ENCODE results near the gene GPC1. TPM values are rescaled to one million over a fixed set of nuclear protein-coding genes. Genes with fewer than 3 reads are reported as not detected.

GPC1 gene
- total and polyA plus RNA-seq, 2 of the 4 experiments (the other 2 are of a cell fraction): 16.0 to 211 TPM

- in situ Hi-C loops (cut with MboI; ENCODE audit: low sequenced_read_pairs) (no loop called here), intact Hi-C loops (cut with micrococcal nuclease) (no loop called here), dilution Hi-C loops (cut with HindIII; ENCODE audit: low sequenced_read_pairs, unreplicated experiment) (no loop called here)
- H2AFZ ChIP-seq (replicated peaks; ENCODE audit: low read length, poor library complexity): peak overlapping the region; percentile 26
- H4K8ac ChIP-seq (ENCODE audit: low read depth in 2 of 2, low read length in 2 of 2): no peak overlapping the region
- H2AK9ac ChIP-seq (replicated peaks; ENCODE audit: low read depth, low read length, poor library complexity): no peak overlapping the region
- H2BK15ac ChIP-seq (ENCODE audit: low read depth, low read length): no peak overlapping the region
- DNase-seq: no peak
- no peak for ATAC-seq (ENCODE audit: low read depth)
- H3K56ac ChIP-seq (ENCODE audit: extremely low read depth, insufficient read depth, low read length): no peak overlapping the region
- no peak overlapping the region for H2BK120ac ChIP-seq (ENCODE audit: low read depth, low read length)
- H3K36me3 ChIP-seq (ENCODE audit: control insufficient read depth, insufficient read depth, low read length): no peaks in the 10 kb centered on the region
- no peaks in the 10 kb centered on the region for H3K4me1 ChIP-seq (ENCODE audit: control insufficient read depth, insufficient read depth, low read length)
- no peaks in the 10 kb centered on the region for H4K20me1 ChIP-seq (ENCODE audit: insufficient read depth, low read length)
- H4K5ac ChIP-seq (ENCODE audit: low read depth, low read length): no peak overlapping the region
- H3K4me3 ChIP-seq (ENCODE audit: insufficient read depth, low read depth, low read length): no peak overlapping the region
- no peak overlapping the region for H2BK20ac ChIP-seq (ENCODE audit: low read depth, low read length)
- H2BK5ac ChIP-seq (ENCODE audit: low read depth, low read length, poor library complexity, severe bottlenecking): no peak overlapping the region
- no peaks in the 10 kb centered on the region for H3K9me1 ChIP-seq (ENCODE audit: insufficient read depth, low read length)
- CTCF ChIA-PET: no interaction called here
- H2AK5ac ChIP-seq (ENCODE audit: low read depth, low read length): no peak overlapping the region
- H3K4me2 ChIP-seq (ENCODE audit: low read depth, low read length): no peak overlapping the region
- H3K79me1 ChIP-seq (ENCODE audit: low read depth in 1 of 2, low read length in 2 of 2): no peaks in the 10 kb centered on the region
- H3K27ac ChIP-seq (ENCODE audit: insufficient read depth, low read length): no peak overlapping the region
- no peak overlapping the region for H3K4ac ChIP-seq (ENCODE audit: low read depth, low read length)
- no peak overlapping the region for H3K18ac ChIP-seq (ENCODE audit: low read depth, low read length)
- H3K9ac ChIP-seq (ENCODE audit: low read depth, low read length): no peak overlapping the region
- peaks cover 2% of the 10 kb centered on the region; the same call in 1 of the 2 replicates for H3K27me3 ChIP-seq (ENCODE audit: control insufficient read depth, insufficient read depth, low read length)
- POLR2A ChIA-PET (ENCODE audit: unreplicated experiment): no interaction called here
- WGBS, 2 experiments (ENCODE audit: extremely low coverage in 2 of 2, insufficient read length in 1 of 2): 100% methylated on average over 1 of the region's 12 CpGs; no CpG with 5 or more reads in 1 of the 2 experiments
- H3K14ac ChIP-seq (replicated peaks; ENCODE audit: low read depth, low read length): no peak overlapping the region
- H3K23ac ChIP-seq (ENCODE audit: low read depth, low read length): no peak overlapping the region
- TF ChIP-seq CTCF (conservative IDR thresholded peaks at IDR 0.05; ENCODE audit: low read depth, low read length) (no peak), MXI1 (IDR thresholded peaks at IDR 0.05; ENCODE audit: borderline replicate concordance, low read depth, low read length) (no peak), POLR2A (IDR thresholded peaks at IDR 0.05; ENCODE audit: low read depth, low read length) (no peak), CHD1 (IDR thresholded peaks at IDR 0.05; ENCODE audit: low read depth, low read length) (no peak), CEBPB (IDR thresholded peaks at IDR 0.05; ENCODE audit: low read depth, low read length) (no peak), NFE2L2 (IDR thresholded peaks at IDR 0.05; ENCODE audit: low read depth, low read length) (no peak), RAD21 (IDR thresholded peaks at IDR 0.05; ENCODE audit: low read length) (no peak), RCOR1 (IDR thresholded peaks at IDR 0.05; ENCODE audit: insufficient replicate concordance, low read length) (no peak), FOS (IDR thresholded peaks at IDR 0.05; ENCODE audit: low read depth, low read length) (no peak), MAFK (IDR thresholded peaks at IDR 0.05; ENCODE audit: low read depth, low read length) (no peak), MAZ (IDR thresholded peaks at IDR 0.05; ENCODE audit: borderline replicate concordance, low read depth, low read length) (no peak), BHLHE40 (IDR thresholded peaks at IDR 0.05; ENCODE audit: low read depth, low read length) (no peak), ELK1 (IDR thresholded peaks at IDR 0.05; ENCODE audit: borderline replicate concordance, low read depth, low read length) (no peak), RFX5 (IDR thresholded peaks at IDR 0.05; ENCODE audit: low read depth, low read length) (no peak)
- no peaks in the 10 kb centered on the region for H3K9me3 ChIP-seq (ENCODE audit: control insufficient read depth, insufficient read depth, low read length)
- H4K91ac ChIP-seq (ENCODE audit: insufficient read depth, low read depth, low read length): no peak overlapping the region
- BruUV-seq (replicated peaks): no TSS peak
Measured at GRCh38 chr2:240401308-240401707, 34.2 kb upstream of the GPC1 start.
